GM23248 (cell line): ENCODE results near the gene ZNF697. TPM values are rescaled to one million over a fixed set of nuclear protein-coding genes. Genes with fewer than 3 reads are reported as not detected.

Source experiments
- DNase-seq: peaks from one replicate; pipeline ENCODE4 v3.0.0-alpha.2; 2015
- H2AFZ ChIP-seq: fragments of 200-600 bp; sonication (generic); 2 replicates; pipeline ENCODE4 v1.6.1; 2016; ENCODE audit warnings: antibody characterized with exemption
- H3F3A ChIP-seq: fragments of 200-600 bp; sonication (generic); 2 replicates; pipeline ENCODE4 v1.6.1; 2016; ENCODE audit warnings: mild to moderate bottlenecking, antibody characterized with exemption, mixed run types; ENCODE audit not compliant: insufficient read depth
- H3K27ac ChIP-seq: fragments of 200-600 bp; sonication (generic); 2 replicates; pipeline ENCODE4 v1.5.1; 2016; ENCODE audit warnings: mild to moderate bottlenecking
- H3K27me3 ChIP-seq: fragments of 200-600 bp; sonication (generic); replicated peaks from 2 replicates; pipeline ENCODE4 v1.6.1; 2016; ENCODE audit warnings: mild to moderate bottlenecking; ENCODE audit not compliant: insufficient read depth
- H3K36me3 ChIP-seq: fragments of 200-600 bp; sonication (generic); 2 replicates; pipeline ENCODE4 v1.6.1; 2016; ENCODE audit warnings: low read depth, mild to moderate bottlenecking
- H3K4me1 ChIP-seq: fragments of 200-600 bp; sonication (generic); 2 replicates; pipeline ENCODE4 v1.6.1; 2016; ENCODE audit warnings: mild to moderate bottlenecking; ENCODE audit not compliant: insufficient read depth
- H3K4me2 ChIP-seq: fragments of 200-600 bp; sonication (generic); one replicate; pipeline ENCODE4 v1.6.1; 2016; ENCODE audit warnings: mild to moderate bottlenecking; ENCODE audit not compliant: unreplicated experiment
- H3K4me3 ChIP-seq: fragments of 200-600 bp; sonication (generic); 2 replicates; pipeline ENCODE4 v1.5.1; 2016; ENCODE audit warnings: mild to moderate bottlenecking
- H3K79me2 ChIP-seq: fragments of 200-600 bp; sonication (generic); 2 replicates; pipeline ENCODE4 v1.6.1; 2016; ENCODE audit warnings: mild to moderate bottlenecking; ENCODE audit not compliant: insufficient read depth
- H3K9ac ChIP-seq: fragments of 200-600 bp; sonication (generic); 2 replicates; pipeline ENCODE4 v1.6.1; 2016; ENCODE audit warnings: mild to moderate bottlenecking
- H3K9me2 ChIP-seq: fragments of 200-600 bp; sonication (generic); 2 replicates; pipeline ENCODE4 v1.6.1; 2016; ENCODE audit warnings: mixed run types, mild to moderate bottlenecking, moderate library complexity; ENCODE audit not compliant: insufficient read depth
- H3K9me3 ChIP-seq: fragments of 200-600 bp; sonication (generic); one replicate; pipeline ENCODE4 v1.6.1; 2017; ENCODE audit warnings: low read depth
- H4K20me1 ChIP-seq: fragments of 200-600 bp; sonication (generic); 2 replicates; pipeline ENCODE4 v1.6.0; 2016; ENCODE audit not compliant: insufficient read depth
- EZH2 ChIP-seq: fragments of 200-600 bp; sonication (generic); IDR thresholded peaks from 2 replicates; pipeline ENCODE4 v1.6.1; 2018; ENCODE audit warnings: antibody characterized with exemption, mild to moderate bottlenecking; ENCODE audit not compliant: insufficient read depth, poor library complexity, severe bottlenecking
- EZH2phosphoT487 ChIP-seq: fragments of 200-600 bp; sonication (generic); IDR thresholded peaks from 2 replicates; pipeline ENCODE4 v1.6.1; 2018; ENCODE audit warnings: antibody characterized with exemption, moderate library complexity, mild to moderate bottlenecking, low read depth; ENCODE audit not compliant: insufficient read depth
- WGBS, 2 experiments: methylation state at CpG; one replicate each; pipeline ENCODE4 v1.1.6; 2015 to 2017; ENCODE audit warnings: low lambda C conversion rate in 2 of 2, low coverage in 1 of 2; ENCODE audit errors: missing lambda C conversion rate in 2 of 2; 5-methylcytosine and 5-hydroxymethylcytosine counted together
- in situ Hi-C: fragments of 300-500 bp; cut with MboI; formaldehyde crosslinking; loops from 2 replicates; pipeline ENCODE4 v1.15.0; 2020
- polyA plus RNA-seq: library from polyadenylated mRNA; unstranded; fragments of >200 nt; fragmentation: Nextera tagmentation; extraction: Ambion mirVana; gene quantifications from 2 replicates; pipeline ENCODE4 v1.2.1, GENCODE V29; 2016
- total RNA-seq: library from RNA; depleted of rRNA; stranded (reverse); fragments of >200 nt; shearing (Covaris generic); gene quantifications from 2 replicates; pipeline ENCODE4 v1.2.3, GENCODE V29; 2014

ZNF697 gene
- total and polyA plus RNA-seq, 2 experiments from 2014 or later, result 0.55 to 9.1 TPM

DNA sequence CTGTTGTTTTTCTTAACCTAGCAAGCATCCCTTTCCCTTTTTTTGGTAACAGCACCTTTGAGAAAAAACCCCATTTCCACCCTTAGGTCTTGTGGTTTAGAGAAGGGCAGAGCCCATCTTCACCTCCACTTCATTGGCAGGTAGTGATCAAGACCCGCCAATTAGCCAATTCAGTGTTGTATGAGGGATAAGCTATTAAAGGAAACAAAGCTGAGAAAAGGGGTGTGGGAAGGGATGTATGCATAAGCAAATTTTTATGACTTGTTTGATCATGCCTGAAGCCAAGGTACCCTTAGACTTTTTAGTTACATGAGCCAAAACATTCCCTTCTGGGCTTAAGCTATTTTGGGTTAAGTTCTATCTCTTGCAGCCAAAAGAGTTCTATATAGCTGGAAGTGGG is 3.6 kb upstream of the ZNF697 start:
- H3K9me3 ChIP-seq, result no peaks in the 10 kb centered on the region
- H4K20me1 ChIP-seq, result no peaks in the 10 kb centered on the region
- no peak overlapping the region for H3K4me3 ChIP-seq
- H3K27me3 ChIP-seq, result no peaks in the 10 kb centered on the region
- H3K9ac ChIP-seq, result no peak overlapping the region
- DNase-seq, result no peak
- no peaks in the 10 kb centered on the region for H3K36me3 ChIP-seq
- 95 to 100% methylated on average over 1 of the region's 1 CpG for WGBS, 2 experiments
- in situ Hi-C loops, result no loop called here
- no peak overlapping the region for H3K27ac ChIP-seq
- H3K9me2 ChIP-seq, result no peaks in the 10 kb centered on the region
- H3K4me1 ChIP-seq, result peaks cover 27% of the 10 kb centered on the region
- H3K79me2 ChIP-seq, result peaks cover 8% of the 10 kb centered on the region
- TF ChIP-seq EZH2 (no peak), EZH2phosphoT487 (no peak)
- peaks cover 23% of the 10 kb centered on the region for H3F3A ChIP-seq
- H2AFZ ChIP-seq, result no peak overlapping the region
- no peak overlapping the region for H3K4me2 ChIP-seq

DNA sequence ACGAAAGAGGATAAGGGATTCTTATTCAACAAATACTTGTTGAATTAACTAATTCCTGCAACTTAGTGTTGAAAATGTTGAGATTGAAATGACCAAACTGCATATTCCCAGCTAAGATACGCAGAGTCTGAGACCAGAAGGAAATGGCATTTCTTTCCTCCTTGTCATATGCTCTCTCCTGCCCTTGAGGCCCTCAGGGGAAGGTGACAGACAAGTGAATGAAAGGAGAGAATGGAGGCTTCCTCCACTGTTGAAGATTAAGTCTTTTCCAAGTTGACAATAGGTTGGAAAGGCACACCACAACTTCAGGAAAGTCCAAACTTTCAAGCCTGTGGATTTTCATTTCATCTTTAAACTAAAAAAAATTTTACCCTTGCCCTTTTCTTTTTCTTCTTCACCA is 3.1 kb upstream of the ZNF697 start:
- Histone ChIP-seq H3K9me2 (no peaks in the 10 kb centered on the region), H3F3A (peaks cover 29% of the 10 kb centered on the region), H3K9ac (no peak overlapping the region), H3K79me2 (peaks cover 14% of the 10 kb centered on the region), H4K20me1 (no peaks in the 10 kb centered on the region), H3K27ac (no peak overlapping the region), H3K9me3 (no peaks in the 10 kb centered on the region), H2AFZ (no peak overlapping the region), H3K36me3 (no peaks in the 10 kb centered on the region), H3K4me2 (no peak overlapping the region), H3K4me1 (peaks cover 32% of the 10 kb centered on the region), H3K27me3 (no peaks in the 10 kb centered on the region), H3K4me3 (no peak overlapping the region)
- DNase-seq, result no peak
- no peak for TF ChIP-seq EZH2
- TF ChIP-seq EZH2phosphoT487, result no peak
- 77 to 91% methylated on average over 2 of the region's 2 CpGs for WGBS, 2 experiments
- in situ Hi-C loops, result no loop called here

DNA sequence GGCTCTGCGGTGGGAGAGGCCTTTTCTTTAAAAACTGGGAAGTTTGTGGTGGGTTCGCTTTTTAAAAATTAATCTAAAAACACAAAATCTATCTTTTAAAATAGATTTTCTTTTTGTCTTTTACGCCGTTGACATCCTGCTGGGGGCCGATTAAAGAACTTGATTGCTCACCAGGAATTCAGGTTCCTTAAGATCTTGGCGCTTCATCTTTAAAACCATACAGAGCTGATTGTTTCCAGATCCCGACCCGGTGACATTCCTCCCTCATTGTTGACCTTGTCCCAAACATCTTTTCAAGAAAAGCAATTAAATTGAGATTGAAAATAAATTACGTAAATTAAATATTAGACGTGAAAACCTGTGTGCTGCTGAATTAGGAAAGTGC is 546 bp upstream of the ZNF697 start:
- DNase-seq, result no peak
- H3K79me2 ChIP-seq, result peaks cover 38% of the 10 kb centered on the region
- no peaks in the 10 kb centered on the region for H3K36me3 ChIP-seq
- no peak for TF ChIP-seq EZH2
- TF ChIP-seq EZH2phosphoT487, result no peak
- in situ Hi-C loops, result no loop called here
- H3K27ac ChIP-seq, result peak overlapping the region; percentile 86
- peak overlapping the region; percentile 92 for H3K9ac ChIP-seq
- H4K20me1 ChIP-seq, result no peaks in the 10 kb centered on the region
- peak overlapping the region; percentile 91 for H2AFZ ChIP-seq
- no peaks in the 10 kb centered on the region for H3K9me2 ChIP-seq
- H3K4me2 ChIP-seq, result peak overlapping the region; percentile 75
- no peaks in the 10 kb centered on the region for H3K9me3 ChIP-seq
- H3K4me3 ChIP-seq, result peak overlapping the region; percentile 85
- WGBS, 2 experiments, result 0 to 1% methylated on average over 10 of the region's 10 CpGs
- peaks cover 25% of the 10 kb centered on the region for H3F3A ChIP-seq
- H3K27me3 ChIP-seq, result no peaks in the 10 kb centered on the region
- peaks cover 28% of the 10 kb centered on the region for H3K4me1 ChIP-seq

DNA sequence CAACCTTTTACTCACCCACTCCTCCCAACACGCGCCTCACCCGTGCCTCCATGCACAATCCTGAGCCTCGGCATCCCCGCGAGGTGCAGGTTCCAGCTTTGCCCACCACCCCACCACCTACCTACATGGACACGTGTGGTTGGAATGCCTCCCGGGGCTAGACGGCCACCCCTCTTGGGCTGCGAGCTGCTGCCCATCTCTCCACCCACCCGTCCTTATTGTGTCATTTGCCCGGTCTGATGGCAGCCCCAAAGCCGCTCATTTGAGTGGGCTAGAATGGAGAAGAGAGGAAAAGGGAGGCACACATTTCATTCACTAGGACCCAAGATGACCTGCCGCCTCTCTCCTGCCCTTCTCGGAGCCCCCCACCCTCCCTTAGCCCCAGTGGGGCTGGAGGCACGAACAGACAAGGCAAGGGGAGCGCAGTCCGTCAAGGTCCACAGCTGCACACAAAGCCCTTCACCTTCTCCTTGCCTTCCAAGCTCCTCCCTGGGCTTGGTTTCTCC is 785 bp downstream of the ZNF697 start:
- peak overlapping the region; percentile 86 for H3K27ac ChIP-seq
- peak; percentile 52 for DNase-seq
- H3K36me3 ChIP-seq, result no peaks in the 10 kb centered on the region
- H3K9me3 ChIP-seq, result no peaks in the 10 kb centered on the region
- H3K4me1 ChIP-seq, result peaks cover 22% of the 10 kb centered on the region
- peaks cover 51% of the 10 kb centered on the region for H3K79me2 ChIP-seq
- peak overlapping the region; percentile 91 for H2AFZ ChIP-seq
- peak overlapping the region; percentile 95 for H3K4me2 ChIP-seq
- 1% methylated on average over 15 to 18 of the region's 18 CpGs for WGBS, 2 experiments
- peak overlapping the region; percentile 92 for H3K9ac ChIP-seq
- TF ChIP-seq EZH2phosphoT487 (no peak), EZH2 (no peak)
- in situ Hi-C loops, result no loop called here
- H4K20me1 ChIP-seq, result no peaks in the 10 kb centered on the region
- no peaks in the 10 kb centered on the region for H3K9me2 ChIP-seq
- H3F3A ChIP-seq, result peaks cover 18% of the 10 kb centered on the region
- peak overlapping the region; percentile 85 for H3K4me3 ChIP-seq
- no peaks in the 10 kb centered on the region for H3K27me3 ChIP-seq
